TTC549 (cell line): ENCODE measurements around the gene ESYT2.
"Not testable (repeated sequence)": the region's sequence is repeated elsewhere in the genome, so short reads cannot be mapped to it uniquely, and the experiment has no call there.

Source experiments
- FAIRE-seq: peaks from 2 replicates; lab custom pipeline; 2012; peaks lifted over from hg19 to GRCh38; lab: Jason Lieb, UNC

ESYT2 gene, protein sequence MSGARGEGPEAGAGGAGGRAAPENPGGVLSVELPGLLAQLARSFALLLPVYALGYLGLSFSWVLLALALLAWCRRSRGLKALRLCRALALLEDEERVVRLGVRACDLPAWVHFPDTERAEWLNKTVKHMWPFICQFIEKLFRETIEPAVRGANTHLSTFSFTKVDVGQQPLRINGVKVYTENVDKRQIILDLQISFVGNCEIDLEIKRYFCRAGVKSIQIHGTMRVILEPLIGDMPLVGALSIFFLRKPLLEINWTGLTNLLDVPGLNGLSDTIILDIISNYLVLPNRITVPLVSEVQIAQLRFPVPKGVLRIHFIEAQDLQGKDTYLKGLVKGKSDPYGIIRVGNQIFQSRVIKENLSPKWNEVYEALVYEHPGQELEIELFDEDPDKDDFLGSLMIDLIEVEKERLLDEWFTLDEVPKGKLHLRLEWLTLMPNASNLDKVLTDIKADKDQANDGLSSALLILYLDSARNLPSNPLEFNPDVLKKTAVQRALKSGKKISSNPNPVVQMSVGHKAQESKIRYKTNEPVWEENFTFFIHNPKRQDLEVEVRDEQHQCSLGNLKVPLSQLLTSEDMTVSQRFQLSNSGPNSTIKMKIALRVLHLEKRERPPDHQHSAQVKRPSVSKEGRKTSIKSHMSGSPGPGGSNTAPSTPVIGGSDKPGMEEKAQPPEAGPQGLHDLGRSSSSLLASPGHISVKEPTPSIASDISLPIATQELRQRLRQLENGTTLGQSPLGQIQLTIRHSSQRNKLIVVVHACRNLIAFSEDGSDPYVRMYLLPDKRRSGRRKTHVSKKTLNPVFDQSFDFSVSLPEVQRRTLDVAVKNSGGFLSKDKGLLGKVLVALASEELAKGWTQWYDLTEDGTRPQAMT

DNA sequence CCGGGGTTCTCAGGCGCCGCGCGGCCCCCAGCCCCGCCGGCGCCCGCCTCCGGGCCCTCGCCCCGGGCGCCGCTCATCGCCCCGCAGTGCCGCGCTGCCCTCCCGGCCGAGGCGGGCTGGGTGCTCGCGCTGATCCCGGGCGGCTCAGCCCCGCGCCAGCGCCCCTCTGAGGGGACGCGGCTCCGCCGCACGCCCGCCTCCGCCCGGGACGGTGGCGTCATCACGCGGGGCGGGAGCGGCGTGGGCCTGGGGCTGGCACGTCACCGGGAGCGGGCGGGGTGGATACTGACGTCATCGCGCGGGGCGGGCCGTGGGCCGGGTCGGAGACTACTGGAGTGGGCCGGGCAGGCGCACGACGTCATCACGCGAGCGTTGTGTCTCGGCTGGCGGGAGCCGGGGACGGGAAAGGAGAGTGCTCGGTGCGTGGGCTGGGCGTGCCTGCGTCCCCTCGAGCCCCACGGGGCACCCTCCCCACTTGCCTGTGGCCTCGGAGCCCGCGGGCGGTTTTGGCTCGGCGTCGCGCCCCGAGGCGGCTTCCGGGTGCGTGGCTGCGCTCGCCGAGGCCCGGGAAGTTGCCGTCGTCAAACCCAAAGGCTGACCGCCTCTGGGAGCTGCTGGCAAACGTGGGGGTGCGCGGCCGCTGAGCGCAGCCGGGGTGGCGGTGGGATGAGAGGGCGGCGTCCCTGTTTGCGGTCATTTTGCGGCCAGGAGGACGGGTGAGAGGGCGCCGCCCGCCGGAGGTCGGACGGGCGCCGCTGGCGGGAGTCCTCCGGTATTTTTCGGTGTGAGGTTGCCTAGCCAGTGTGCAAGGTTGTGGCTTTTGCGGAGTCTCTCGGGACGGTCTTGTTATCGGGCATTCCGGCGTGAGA, at the start of gene ESYT2:
TSS of gene ESYT2 (minus strand) at position 168 of the 869 bp plus-strand sequence. CDS start at position 77, 91 bp downstream.
- FAIRE-seq = no peak

DNA sequence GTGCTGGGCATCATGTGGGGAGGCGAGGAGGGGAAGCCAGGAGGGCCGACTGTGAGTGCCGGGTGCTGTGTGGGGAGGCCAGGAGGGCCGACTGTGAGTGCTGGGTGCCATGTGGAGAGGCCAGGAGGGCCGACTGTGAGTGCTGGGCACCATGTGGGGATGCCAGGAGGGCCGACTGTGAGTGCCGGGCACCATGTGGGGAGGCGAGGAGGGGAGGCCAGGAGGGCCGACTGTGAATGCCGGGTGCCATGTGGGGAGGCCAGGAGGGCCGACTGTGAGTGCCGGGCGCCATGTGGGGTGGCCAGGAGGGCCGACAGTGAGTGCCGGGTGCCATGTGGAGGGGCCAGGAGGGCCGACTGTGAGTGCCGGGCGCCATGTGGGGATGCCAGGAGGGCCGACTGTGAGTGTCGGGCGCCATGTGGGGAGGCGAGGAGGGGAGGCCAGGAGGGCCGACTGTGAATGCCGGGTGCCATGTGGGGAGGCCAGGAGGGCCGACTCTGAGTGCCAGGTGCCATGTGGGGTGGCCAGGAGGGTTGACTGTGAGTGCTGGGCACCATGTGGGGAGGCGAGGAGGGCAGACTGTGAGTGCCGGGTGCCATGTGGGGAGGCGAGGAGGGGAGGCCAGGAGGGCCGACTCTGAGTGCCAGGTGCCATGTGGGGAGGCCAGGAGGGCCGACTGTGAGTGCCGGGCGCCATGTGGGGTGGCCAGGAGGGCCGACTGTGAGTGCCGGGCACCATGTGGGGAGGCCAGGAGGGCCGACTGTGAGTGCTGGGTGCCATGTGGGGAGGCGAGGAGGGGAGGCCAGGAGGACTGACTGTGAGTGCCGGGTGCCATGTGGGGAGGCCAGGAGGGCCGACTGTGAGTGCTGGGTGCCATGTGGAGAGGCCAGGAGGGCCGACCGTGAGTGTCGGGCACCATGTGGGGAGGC, 49.1 kb upstream of the ESYT2 start:
- not testable (repeated sequence) for FAIRE-seq

DNA sequence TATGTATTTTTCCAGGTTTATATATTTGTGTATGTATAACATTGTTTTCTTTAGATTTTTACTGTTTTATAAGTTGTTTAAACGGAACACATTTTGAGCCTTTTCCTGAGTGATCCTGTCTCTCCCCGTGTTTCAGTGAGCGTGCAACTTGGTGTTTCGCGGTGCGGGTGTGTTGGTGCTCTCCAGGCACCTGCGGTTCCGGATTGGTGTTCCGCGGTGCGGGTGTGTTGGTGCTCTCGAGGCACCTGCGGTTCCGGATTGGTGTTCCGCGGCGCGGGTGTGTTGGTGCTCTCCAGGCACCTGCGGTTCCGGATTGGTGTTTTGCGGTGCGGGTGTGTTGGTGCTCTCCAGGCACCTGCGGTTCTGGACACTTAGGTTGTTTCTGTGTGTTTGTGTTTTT, 47.7 kb upstream of the ESYT2 start:
- no peak for FAIRE-seq

DNA sequence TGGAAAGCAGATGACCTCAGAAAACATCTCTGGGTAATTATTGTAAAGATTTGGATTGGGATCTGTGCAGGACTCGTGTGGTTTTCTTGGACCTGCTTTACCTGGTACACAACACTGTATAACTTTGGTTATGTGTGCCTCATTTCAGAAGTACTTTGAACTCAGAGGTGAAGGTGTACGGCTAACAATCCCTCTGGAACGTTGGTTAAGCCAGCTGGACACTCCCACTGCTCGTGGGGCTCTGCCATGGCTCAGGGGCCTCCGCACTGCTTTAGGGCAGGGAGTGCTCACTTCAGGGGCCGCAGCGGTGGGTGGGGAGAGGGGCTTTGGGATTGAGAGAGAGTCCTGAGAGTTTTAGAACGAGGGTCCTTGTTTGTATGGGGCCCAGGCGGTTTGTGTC, 40.6 kb upstream of the ESYT2 start:
- FAIRE-seq = no peak

DNA sequence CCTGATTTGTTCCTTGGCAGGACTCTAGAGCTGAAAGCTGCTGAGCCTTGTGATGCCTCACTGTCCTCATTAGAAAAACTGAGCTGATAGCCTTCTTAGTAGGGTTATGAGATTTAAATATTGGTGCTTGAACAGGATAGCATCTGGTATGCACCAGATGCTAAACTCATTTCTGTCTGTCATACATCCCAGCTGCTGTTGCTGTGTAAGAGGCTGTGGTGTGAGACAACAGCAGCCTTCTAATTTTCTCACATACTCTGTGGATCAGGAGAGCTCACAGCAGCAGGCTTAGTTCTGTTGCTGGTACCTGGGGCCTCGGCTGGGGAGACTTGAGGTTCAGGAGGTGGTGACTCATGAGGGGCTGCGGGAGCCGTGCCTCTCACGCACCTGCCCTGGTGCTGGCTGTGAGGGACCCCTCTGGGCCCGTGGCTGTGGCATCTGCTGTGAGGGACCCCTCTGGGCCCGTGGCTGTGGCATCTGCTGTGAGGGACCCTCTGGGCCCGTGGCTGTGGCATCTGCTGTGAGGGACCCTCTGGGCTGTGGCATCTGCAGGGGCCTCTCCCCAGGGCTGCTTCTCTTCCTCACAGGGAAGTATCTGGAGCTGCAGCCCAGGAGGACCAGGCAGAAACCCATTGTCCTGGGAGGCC, 39.6 kb upstream of the ESYT2 start:
- no peak for FAIRE-seq

DNA sequence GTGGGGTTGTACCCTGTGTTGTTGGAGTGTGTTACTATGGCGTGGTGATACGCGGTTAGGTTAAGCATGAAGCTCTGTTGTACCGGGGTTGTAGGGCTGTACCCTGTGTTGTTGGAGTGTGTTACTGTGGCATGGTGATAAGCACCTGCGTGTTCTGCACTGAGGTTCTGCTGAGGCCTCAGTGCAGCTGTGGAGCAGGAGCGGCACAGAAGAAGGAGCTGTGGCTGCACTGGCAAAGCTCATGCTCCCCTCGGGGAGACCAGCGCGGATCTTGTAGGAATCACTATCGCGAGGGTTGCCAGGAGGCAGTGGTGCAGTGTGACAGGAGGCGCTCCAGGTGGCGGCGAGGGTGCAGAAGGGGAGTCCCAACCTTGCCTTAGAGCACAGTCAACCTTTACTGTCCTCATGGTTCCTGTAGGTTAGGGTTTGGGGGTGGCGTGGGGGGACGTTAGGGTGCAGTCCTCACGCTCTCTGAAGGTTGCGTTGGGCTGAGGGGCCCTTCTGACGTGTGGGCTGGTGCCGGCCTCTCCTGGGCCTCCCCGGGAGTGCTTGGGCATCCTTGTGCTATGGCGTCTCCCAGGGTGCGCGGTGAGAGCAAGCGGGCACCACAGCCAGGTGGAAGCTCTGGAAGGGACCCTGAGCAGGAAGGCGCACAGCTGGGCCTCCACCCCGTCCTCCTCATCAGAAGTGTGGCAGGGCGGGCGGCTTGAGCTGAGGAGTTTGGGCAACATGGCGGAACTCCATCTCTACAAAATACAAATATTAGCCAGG, 38.1 kb upstream of the ESYT2 start:
- no peak for FAIRE-seq

DNA sequence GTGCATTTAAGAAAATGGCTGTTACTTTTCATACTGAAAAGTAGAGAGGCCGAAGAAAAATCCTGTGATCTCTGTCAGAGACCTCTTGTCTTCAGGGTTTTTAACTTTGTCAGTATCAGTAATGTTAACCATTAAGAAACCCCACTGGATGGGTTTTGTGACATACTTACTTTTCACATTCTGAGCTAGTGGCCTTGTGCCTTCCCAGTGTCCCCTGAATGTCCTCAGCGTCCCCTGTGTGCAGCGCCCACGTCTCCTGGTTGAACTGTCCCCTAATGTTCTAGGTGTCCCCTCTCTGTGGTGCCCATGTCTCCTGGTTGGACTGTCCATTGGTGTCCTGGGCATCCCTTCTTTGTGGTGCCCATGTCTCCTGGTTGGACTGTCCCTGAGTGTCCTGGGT, 36.7 kb upstream of the ESYT2 start:
- no peak for FAIRE-seq

DNA sequence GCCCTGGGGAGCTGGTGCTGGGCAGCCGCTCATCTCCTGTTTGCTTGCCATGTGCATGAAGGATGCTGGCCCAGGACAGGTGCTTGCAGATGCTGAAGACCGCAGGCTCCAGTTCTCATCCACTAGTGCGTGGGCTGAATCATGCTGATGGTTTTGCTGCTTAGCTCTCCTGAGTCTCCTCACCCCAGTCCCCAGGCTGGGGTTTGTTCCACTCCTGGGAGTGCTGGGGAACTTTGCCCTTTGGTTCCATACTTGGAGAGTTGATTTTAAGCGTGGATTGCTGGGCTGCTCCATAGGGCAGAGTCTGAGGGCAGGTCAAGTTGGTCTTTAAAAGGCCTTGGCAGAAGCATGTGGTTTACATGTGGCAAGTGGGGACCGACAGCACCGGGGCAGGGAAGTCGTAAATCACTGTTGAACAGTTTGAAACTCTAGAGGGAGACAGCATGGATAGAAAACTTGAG, 36.2 kb upstream of the ESYT2 start:
- FAIRE-seq = no peak

DNA sequence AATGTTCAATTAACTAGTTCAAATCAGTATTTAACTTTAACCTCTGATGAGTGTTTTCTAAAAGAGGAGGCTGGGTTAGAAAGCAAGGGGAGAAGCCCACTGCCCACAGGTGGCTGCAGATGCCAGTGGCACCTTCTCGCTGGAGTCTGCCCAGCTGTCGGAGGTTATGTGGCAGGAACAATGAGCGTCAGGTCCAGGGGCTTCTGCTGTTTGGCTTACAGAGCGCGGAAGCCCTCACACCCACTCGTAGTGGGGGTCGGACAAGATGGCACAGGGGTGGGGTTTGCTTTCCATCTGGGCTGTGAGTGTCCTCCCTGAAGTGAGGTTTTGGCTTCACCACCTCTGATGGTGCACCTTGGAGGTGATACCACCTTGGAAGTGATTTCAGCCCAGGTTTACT, 35.5 kb upstream of the ESYT2 start:
- FAIRE-seq = no peak

DNA sequence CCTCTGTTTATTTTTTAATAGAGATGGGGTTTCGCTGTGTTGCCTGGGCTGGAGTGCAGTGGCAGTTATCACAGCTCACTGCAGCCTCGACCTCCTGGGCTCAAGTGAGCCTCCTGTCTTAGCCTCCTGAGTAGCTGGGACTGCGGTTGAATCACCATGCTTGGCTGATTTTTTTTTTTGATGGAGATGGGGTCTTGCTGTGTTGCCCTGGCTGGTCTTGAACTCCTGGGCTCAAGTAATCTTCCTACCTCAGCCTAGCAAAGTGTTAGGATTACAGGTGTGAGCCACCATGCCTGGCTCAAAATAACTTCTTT, 35.2 kb upstream of the ESYT2 start:
- FAIRE-seq = no peak

DNA sequence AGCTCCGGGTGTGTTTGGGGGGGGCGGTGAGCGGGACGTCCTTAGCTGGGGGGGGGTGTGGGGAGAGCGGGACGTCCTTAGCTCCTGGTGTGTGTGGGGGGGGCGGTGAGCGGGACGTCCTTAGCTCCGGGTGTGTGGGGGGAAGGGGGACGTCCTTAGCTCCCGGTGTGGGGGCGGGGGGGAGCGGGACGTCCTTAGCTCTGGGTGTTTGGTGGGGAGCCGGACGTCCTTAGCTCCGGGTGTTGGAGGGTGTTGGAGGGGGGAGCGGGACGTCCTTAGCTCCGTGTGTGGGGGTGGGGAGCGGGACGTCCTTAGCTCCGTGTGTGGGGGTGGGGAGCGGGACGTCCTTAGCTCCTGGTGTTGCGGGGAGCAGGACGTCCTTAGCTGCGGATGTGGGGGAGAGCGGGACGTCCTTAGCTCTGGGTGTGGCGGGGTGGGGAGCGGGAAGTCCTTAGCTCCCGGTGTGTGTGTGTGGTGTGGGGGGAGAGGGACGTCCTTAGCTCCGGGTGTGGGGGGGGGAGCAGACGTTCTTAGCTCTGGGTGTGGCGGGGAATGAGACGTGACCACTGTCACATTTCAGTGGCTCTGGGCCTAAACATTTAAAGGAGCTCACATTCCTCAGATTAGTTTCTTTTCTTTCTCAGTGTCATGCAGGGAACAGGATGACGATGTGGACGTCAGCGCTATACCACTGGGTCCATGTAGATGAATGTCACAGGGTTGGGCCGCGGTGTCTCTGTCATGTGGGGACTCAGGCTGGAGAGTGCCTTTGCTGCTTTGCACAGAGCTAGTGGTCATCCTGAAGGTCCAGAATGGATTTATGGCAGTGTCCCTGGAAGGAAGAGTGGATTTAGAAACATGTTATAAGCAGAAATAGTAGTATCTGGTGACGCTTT, 34.5 kb upstream of the ESYT2 start:
- FAIRE-seq = no peak

DNA sequence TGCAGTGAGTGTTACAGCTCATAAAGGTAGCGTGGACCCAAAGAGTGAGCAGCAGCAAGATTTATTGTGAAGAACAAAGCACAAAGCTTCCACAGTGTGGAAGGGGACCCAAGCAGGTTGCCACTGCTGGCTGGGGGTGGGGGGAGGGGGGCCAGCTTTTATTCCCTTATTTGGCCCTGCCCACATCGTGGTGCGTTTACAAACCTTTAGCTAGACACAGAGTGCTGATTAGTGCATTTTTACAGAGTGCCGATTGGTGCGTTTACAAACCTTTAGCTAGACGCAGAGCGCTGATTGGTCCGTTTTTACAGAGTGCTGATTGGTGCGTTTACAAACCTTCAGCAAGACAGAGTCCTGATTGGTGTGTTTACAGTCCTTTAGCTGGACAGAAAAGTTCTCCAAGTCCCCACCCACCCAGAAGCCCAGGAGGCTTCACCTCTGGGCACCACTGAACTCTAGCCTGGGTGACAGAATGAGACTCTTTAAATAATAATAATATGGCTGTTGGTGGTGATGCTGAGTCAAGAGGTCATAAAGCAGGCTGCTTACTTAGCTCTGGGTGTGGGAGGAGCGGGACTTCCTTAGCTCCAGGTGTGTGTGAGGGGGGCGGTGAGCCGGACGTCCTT, 33.8 kb upstream of the ESYT2 start:
- not testable (repeated sequence) for FAIRE-seq

DNA sequence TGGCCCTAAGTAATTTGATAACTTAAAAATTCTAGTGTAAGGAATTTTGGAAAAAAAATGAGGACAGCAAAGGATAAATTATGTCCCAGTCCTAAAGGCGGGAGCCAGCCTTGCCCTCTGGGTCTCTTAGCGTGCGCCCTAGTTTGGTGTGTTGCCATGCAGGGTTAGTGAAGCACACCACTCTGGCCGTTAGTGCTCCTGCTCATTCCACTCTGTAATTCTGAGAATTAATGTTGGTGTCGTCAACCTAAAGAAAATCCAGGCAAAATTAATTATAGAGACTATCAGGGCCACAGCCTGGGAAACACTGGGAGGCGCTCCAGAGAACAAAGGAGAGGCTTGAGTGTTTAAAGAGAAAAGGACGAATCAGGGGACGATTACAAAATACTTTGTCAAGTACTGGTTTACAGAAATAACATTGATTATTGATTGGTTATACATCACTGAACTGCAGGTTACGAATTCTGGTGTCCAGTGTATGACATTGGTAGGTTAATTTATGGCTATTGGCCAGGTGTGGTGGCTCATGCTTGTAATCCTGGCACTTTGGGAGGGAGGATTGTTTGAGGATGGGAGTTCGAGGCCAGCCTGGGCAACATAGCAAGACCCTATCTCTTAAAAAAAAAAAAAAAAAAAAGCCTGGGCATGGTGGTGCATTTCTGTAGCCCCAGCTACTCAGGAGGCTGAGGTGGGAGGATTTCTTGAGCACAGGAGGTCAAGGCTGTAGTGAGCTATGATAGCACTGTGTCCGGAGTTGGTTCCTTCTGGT, 32.8 kb upstream of the ESYT2 start:
- FAIRE-seq = no peak

DNA sequence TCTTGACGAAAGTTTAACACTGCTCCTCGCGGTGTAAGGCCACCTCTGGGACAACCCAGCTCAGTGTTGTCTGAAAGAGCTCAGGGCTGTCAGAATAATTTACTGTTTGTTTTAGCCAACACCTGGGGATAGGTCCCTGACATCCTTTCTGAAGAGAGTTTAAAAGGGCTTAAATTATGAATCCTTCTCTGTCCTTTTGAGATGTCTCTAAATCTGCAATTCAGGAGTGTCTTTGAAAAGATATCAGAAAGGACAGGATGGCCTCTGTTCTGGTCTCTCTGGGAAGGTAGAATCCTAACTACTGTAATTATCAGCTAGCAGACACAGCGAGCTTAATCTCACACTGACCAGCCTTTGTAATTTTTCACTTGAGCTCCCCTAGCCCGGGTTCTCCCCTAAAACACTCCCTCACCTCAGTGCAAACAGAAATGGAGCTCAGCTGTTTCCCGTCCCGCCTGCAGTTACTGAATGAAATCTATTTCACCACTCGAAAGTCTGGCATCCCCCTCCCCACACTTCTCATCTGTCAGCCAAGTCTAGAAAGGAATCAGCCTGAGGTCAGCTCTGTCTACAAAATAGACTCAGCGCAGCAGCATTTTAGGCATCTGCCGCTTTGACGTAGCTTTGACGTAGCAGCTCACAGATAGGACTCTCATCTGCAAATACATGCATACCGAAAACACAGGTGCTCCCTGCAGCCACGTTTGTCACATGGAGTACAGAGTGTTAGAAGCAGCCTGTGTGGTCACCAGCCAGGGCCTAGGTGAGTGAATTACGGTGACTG, 31.9 kb upstream of the ESYT2 start:
- FAIRE-seq = no peak

DNA sequence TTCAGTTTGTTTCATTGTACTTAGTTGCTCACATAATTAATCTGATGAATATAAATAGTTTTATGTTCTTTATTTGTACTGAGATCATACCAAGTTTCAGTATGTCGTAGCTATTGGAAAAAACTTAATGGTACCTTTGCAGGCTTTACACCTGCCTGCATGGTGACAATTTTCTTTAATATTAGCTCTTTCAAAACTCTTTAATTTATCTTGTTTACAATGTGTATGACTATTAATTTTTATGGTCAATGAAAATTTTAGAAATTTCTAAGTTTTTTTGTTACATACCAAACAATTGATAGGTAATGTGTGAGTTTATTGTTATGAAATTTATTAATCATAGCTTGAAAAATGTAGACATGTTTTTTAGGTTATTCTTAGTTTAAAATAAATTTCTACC, 31.1 kb upstream of the ESYT2 start:
- FAIRE-seq = no peak

DNA sequence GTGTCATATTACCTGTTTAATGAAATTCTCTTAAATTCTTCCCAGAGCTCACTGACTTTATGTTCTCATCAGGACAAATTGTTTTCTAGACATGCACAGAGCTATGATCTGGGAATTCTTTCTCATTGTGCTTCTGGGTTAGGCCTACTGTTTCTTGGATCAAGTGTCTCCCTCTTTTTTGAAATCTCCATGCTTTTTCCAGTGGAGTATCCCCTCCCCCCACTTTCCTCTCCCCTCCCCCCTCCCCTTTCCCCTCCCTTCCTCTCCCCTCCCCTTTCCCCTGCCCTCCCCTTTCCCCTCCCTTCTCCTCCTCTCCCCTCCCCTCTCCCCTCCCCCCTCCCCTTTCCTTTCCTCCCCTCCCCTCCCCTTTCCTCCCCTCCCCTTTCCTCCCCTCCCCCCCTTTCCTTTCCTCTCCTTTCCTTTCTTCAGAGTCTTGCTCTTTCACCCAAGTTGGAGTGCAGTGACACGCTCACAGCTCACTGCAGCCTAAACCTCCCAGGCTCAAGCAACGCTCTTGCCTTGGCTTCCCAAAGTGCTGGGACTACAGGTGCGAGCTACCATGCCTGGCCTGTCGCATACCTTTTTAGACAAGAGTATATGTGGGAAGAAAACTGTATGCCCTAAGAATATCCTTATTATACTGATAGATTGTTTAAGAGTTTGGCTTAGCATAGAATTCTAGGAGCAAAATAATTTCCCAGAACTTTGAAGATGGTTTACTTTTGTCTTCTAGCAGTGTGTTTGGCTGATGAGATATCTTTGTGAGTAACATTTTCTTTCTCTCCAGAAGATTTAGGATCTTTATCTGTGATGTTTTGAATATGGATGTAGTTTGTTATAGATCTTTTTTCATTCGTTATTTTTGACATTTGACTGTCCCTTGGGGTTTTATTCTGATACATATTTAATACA, 29.5 kb upstream of the ESYT2 start:
- FAIRE-seq = no peak
